HepG2 (cell line): ENCODE measurements around the gene SMYD2. TPM values are rescaled to one million over a fixed set of nuclear protein-coding genes. Genes with fewer than 3 reads are reported as not detected.

Experiments used
- ATAC-seq: fragments of 200-7000 bp; cut with Tn5 transposase; 3 replicates; pipeline ENCODE4 v1.9.1; 2020; ENCODE audit warnings: mild to moderate bottlenecking, moderate library complexity
- BruUV-seq: library from RNA; stranded (reverse); fragments of 400-500 nt; replicated peaks from 2 replicates; lab custom pipeline; 2021; lab: Mats Ljungman, UMichigan
- CTCF ChIA-PET: fragments of 300-600 bp; formaldehyde crosslinking; extraction: SDS; loops from one replicate; lab custom pipeline; 2021; ENCODE audit warnings: low total read pairs, inconsistent platforms, low intra/inter-chr PET ratio; lab: Yijun Ruan, JAX
- POLR2A ChIA-PET: fragments of 350-600 bp; sonication (Branson Sonifier 250); formaldehyde crosslinking; loops from one replicate; lab custom pipeline; 2020; ENCODE audit warnings: antibody characterized with exemption, inconsistent platforms; lab: Yijun Ruan, JAX
- DNase-seq: peaks from one replicate; pipeline ENCODE4 v3.0.0-alpha.2; 2015; ENCODE audit warnings: low spot score
- FAIRE-seq: peaks from 3 replicates; lab custom pipeline; 2011; peaks lifted over from hg19 to GRCh38; lab: Jason Lieb, UNC
- H2AFZ ChIP-seq: one replicate; pipeline ENCODE4 v1.6.1; 2011; ENCODE audit warnings: low read length, inconsistent platforms
- H3K27ac ChIP-seq: fragments of 300-600 bp; 3 replicates; pipeline ENCODE4 v1.8.0; 2011; ENCODE audit warnings: mixed run types, mild to moderate bottlenecking, mixed read lengths, low read length, inconsistent platforms; ENCODE audit not compliant: insufficient read depth; ENCODE audit errors: extremely low read length
- H3K27me3 ChIP-seq, 2 experiments: fragments of 200-600 bp in 1 of 2; 2 replicates in 1 of 2; 3 replicates in 1 of 2; pipeline versions ENCODE4 v1.6.0 to v1.8.0; 2011; ENCODE audit warnings: low read length in 2 of 2, mild to moderate bottlenecking in 2 of 2, moderate library complexity in 2 of 2, inconsistent platforms in 1 of 2; ENCODE audit not compliant: insufficient read depth in 2 of 2, control insufficient read depth in 1 of 2
- H3K36me3 ChIP-seq, 2 experiments: fragments of 200-600 bp in 1 of 2; replicated peaks in 1 of 2; 2 replicates in 1 of 2; 3 replicates in 1 of 2; pipeline versions ENCODE4 v1.5.1 to v1.8.0; 2011; ENCODE audit warnings: low read length in 2 of 2, inconsistent platforms in 1 of 2; ENCODE audit not compliant: insufficient read depth in 2 of 2, control insufficient read depth in 1 of 2
- H3K4me1 ChIP-seq: 2 replicates; pipeline ENCODE4 v1.5.1; 2012; ENCODE audit warnings: low read length, inconsistent platforms; ENCODE audit not compliant: insufficient read depth
- H3K4me2 ChIP-seq: 2 replicates; pipeline ENCODE4 v1.6.0; 2011; ENCODE audit warnings: low read depth, low read length, inconsistent platforms
- H3K4me3 ChIP-seq, 3 experiments: fragments of 200-600 bp in 1 of 3; sonication (generic), shearing (Covaris generic) in 1 of 3; replicated peaks in 1 of 3; 2 replicates each; pipeline ENCODE4 v1.5.1; 2011 to 2016; ENCODE audit warnings: low read length in 3 of 3, inconsistent platforms in 2 of 3, low read depth in 2 of 3, mild to moderate bottlenecking in 2 of 3, control low read depth in 1 of 3, mixed read lengths in 1 of 3; ENCODE audit not compliant: insufficient read depth in 1 of 3
- H3K79me2 ChIP-seq: one replicate; pipeline ENCODE4 v1.6.1; 2011; ENCODE audit warnings: low read length, inconsistent platforms; ENCODE audit not compliant: insufficient read depth
- H3K9ac ChIP-seq: 2 replicates; pipeline ENCODE4 v1.6.0; 2011; ENCODE audit warnings: mild to moderate bottlenecking, low read depth, low read length, inconsistent platforms; ENCODE audit not compliant: insufficient read depth
- H3K9me3 ChIP-seq: 2 replicates; pipeline ENCODE4 v1.5.1; 2012; ENCODE audit warnings: mild to moderate bottlenecking, low read length
- H4K20me1 ChIP-seq: 2 replicates; pipeline ENCODE4 v1.6.0; 2011; ENCODE audit warnings: inconsistent platforms, mild to moderate bottlenecking, low read length, moderate library complexity; ENCODE audit not compliant: insufficient read depth
- FOXP1 ChIP-seq, 2 experiments: fragments of 450-650 bp in 1 of 2; IDR thresholded peaks; 2 replicates each; pipeline ENCODE4 v1.6.1; 2017 to 2018; ENCODE audit warnings: antibody characterized with exemption in 1 of 2
- HHEX ChIP-seq: IDR thresholded peaks from 2 replicates; pipeline ENCODE4 v1.6.1; 2016; ENCODE audit warnings: control low read depth
- HMG20A ChIP-seq: IDR thresholded peaks from 2 replicates; pipeline ENCODE4 v1.6.1; 2016; ENCODE audit warnings: borderline replicate concordance
- NBN ChIP-seq: fragments of 450-650 bp; conservative IDR thresholded peaks from 2 replicates; pipeline ENCODE4 v1.6.1; 2017
- SUZ12 ChIP-seq: fragments of 150-350 bp; IDR thresholded peaks from 2 replicates; pipeline ENCODE4 v1.6.1; 2014; ENCODE audit warnings: low read depth, low read length
- TSC22D2 ChIP-seq: sonication (generic); formaldehyde crosslinking; IDR thresholded peaks from 2 replicates; pipeline ENCODE4 v1.5.1; 2020; ENCODE audit warnings: missing genetic modification reagents, mild to moderate bottlenecking, borderline replicate concordance
- ZNF609 ChIP-seq: sonication (generic); formaldehyde crosslinking; IDR thresholded peaks from 2 replicates; pipeline ENCODE4 v1.4.0; 2020; ENCODE audit warnings: mild to moderate bottlenecking, missing genetic modification reagents, borderline replicate concordance
- WGBS: methylation state at CpG from one replicate; pipeline ENCODE4 v1.1.6; 2017; ENCODE audit warnings: low lambda C conversion rate; 5-methylcytosine and 5-hydroxymethylcytosine counted together
- in situ Hi-C: cut with HindIII; loops from 2 replicates; pipeline ENCODE4 v1.10.0; 2017; ENCODE audit warnings: low pct_unique_long_range_greater_than_20kb; ENCODE audit not compliant: extremely low pct_ligation_motif_present
- intact Hi-C: fragments of 100-400 bp; cut with micrococcal nuclease; formaldehyde crosslinking; loops from one replicate; pipeline ENCODE4 v1.10.0; 2022; ENCODE audit not compliant: unreplicated experiment
- polyA plus RNA-seq, 8 experiments: library from polyadenylated mRNA; depleted of rRNA in 3 of 8; stranded (reverse) in 7 of 8; unstranded in 1 of 8; fragments of >200 nt; fragmentation: Illumina TruSeq in 4 of 8; extraction: Trizol in 4 of 8; gene quantifications; 2 replicates each; pipeline versions ENCODE4 v1.2.1 to v1.2.3, GENCODE V29; 2011 to 2016; ENCODE audit warnings: low read depth in 4 of 8, missing spikeins in 1 of 8, mixed read lengths in 1 of 8; ENCODE audit not compliant: insufficient read depth in 1 of 8
- total RNA-seq, 5 experiments: library from RNA; depleted of rRNA; stranded (reverse); fragments of >200 nt; fragmentation: Illumina TruSeq; extraction: Trizol; gene quantifications; 2 replicates each; pipeline ENCODE4 v1.2.3, GENCODE V29; 2016; ENCODE audit warnings: low read depth in 1 of 5

The SMYD2 gene
- total and polyA plus RNA-seq, 2 of the 13 experiments (the other 11 are each of a cell fraction or from before 2014, with no cell fraction given) = 72.7 to 139 TPM

- H3K4me2 ChIP-seq = no peak overlapping the region
- H4K20me1 ChIP-seq = peaks cover 3% of the 10 kb centered on the region; the same call in 1 of the 2 replicates
- no peak overlapping the region for H3K9ac ChIP-seq
- no peak for ATAC-seq
- no peak for DNase-seq
- no peaks in the 10 kb centered on the region for H3K27me3 ChIP-seq
- H3K4me1 ChIP-seq = peaks cover 63% of the 10 kb centered on the region
- ChIA-PET POLR2A (no interaction called here), CTCF (no interaction called here)
- 95% methylated on average over 6 of the region's 6 CpGs for WGBS
- no TSS peak for BruUV-seq
- H3K9me3 ChIP-seq = no peaks in the 10 kb centered on the region
- no peak overlapping the region for H3K4me3 ChIP-seq
- no peak overlapping the region for H3K27ac ChIP-seq
- TF ChIP-seq SUZ12 (no peak), HMG20A (CRISPR knock-in tag) (no peak), NBN (no peak), ZNF609 (CRISPR knock-in tag) (no peak), FOXP1 (IDR thresholded peaks at IDR 0.05) (no peak), FOXP1 (CRISPR knock-in tag; IDR thresholded peaks at IDR 0.05) (no peak), TSC22D2 (CRISPR knock-in tag) (no peak), HHEX (CRISPR knock-in tag) (no peak)
- no peak overlapping the region for H2AFZ ChIP-seq
- intact Hi-C loops (no loop called here), in situ Hi-C loops (no loop called here)
- peaks cover 5 to 12% of the 10 kb centered on the region in 2 experiments for H3K36me3 ChIP-seq
- peaks cover 90% of the 10 kb centered on the region for H3K79me2 ChIP-seq
- no peak for FAIRE-seq
Observed at GRCh38 chr1:214287884-214288283, 6.9 kb downstream of the SMYD2 start.
